ENCODE measurements around the gene SDK1. TPM values are rescaled to one million over a fixed set of nuclear protein-coding genes. Genes with fewer than 3 reads are reported as not detected.

Gene SDK1
- total and polyA plus RNA-seq, 10 of the 15 experiments (the other 5 are each of a cell fraction or from before 2014, with no cell fraction given), result 0.14 to 0.33 TPM; not detected in 8

DNA sequence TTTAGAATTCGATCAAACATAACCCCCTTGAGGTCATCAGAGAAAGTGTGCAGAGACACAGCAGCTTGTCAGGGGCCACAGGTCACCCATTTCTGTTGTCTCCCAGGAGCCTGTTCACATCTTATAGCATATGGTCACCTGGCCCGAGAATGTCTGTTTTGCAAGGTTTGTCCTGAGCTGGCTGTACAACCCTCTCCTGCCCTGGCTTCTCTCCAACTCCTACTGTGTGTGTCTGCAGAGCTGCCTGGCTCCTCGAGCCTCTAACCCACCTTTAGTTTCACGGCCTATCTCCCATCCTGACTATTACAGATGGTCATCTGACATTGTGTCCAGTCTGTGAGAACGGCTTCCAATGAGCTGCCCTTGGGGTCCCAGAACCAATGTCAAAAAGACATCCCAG is 683.4 kb downstream of the SDK1 start:
- H3K4me3 ChIP-seq, result no peak overlapping the region
- no peaks in the 10 kb centered on the region for H3K36me3 ChIP-seq (ENCODE audit: control insufficient read depth in 2 of 2, insufficient read depth in 2 of 2, low read length in 1 of 2)
- H3K27me3 ChIP-seq (replicated peaks in 1 of 2; ENCODE audit: control insufficient read depth in 2 of 2, insufficient read depth in 2 of 2, low read length in 1 of 2), result no peaks in the 10 kb centered on the region
- WGBS (ENCODE audit: insufficient coverage, insufficient replicate concordance, low lambda C conversion rate, missing lambda C conversion rate), result 7% methylated on average over 5 of the region's 5 CpGs
- H3K9me3 ChIP-seq (replicated peaks; ENCODE audit: control insufficient read depth, insufficient read depth, low read length), result no peaks in the 10 kb centered on the region; the same call in 2 of the 3 replicates
- no peaks in the 10 kb centered on the region for H4K20me1 ChIP-seq (ENCODE audit: control insufficient read depth, insufficient read depth)
- no peak for ATAC-seq
- no peak overlapping the region for H2AFZ ChIP-seq (ENCODE audit: control insufficient read depth, low read depth, low read length)
- no peak for TF ChIP-seq NFYB (IDR thresholded peaks at IDR 0.05; ENCODE audit: insufficient read depth, low read depth, low read length)
- TF ChIP-seq EGR1 (IDR thresholded peaks at IDR 0.05; ENCODE audit: borderline replicate concordance in 1 of 2, low read depth in 2 of 2, low read length in 2 of 2), result no peak
- TF ChIP-seq NR2C2 (IDR thresholded peaks at IDR 0.05; ENCODE audit: borderline replicate concordance, control insufficient read depth, insufficient read length, low read depth), result no peak
- TF ChIP-seq MTA2 (IDR thresholded peaks at IDR 0.05; ENCODE audit: low read depth), result no peak
- no peak for TF ChIP-seq ZSCAN29 (IDR thresholded peaks at IDR 0.05)
- TF ChIP-seq, protein P1, sequence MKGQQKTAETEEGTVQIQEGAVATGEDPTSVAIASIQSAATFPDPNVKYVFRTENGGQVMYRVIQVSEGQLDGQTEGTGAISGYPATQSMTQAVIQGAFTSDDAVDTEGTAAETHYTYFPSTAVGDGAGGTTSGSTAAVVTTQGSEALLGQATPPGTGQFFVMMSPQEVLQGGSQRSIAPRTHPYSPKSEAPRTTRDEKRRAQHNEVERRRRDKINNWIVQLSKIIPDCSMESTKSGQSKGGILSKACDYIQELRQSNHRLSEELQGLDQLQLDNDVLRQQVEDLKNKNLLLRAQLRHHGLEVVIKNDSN (IDR thresholded peaks at IDR 0.05; ENCODE audit: borderline replicate concordance, extremely low read length, insufficient read depth, low read depth, low read length), result no peak
- no peak for TF ChIP-seq CREM (IDR thresholded peaks at IDR 0.05; ENCODE audit: low read depth)
- H3K4me1 ChIP-seq (ENCODE audit: control insufficient read depth, insufficient read depth, low read length), result no peaks in the 10 kb centered on the region
- in situ Hi-C loops (cut with MboI), result no loop called here
- H3K4me2 ChIP-seq (ENCODE audit: control insufficient read depth, insufficient read depth), result no peak overlapping the region
- no peak overlapping the region for H3K27ac ChIP-seq (ENCODE audit: control insufficient read depth, insufficient read depth)
- no peak for DNase-seq (ENCODE audit: low read depth, low spot score)
- CTCF ChIA-PET, result no interaction called here
- intact Hi-C loops (cut with micrococcal nuclease; ENCODE audit: unreplicated experiment), result no loop called here
- BruUV-seq (replicated peaks), result no TSS peak
- POLR2A ChIA-PET, result no interaction called here
- H3K79me2 ChIP-seq (ENCODE audit: control insufficient read depth, insufficient read depth, low read length), result no peaks in the 10 kb centered on the region
- SMC1A ChIA-PET (ENCODE audit: uncharacterized antibody, unreplicated experiment), result no interaction called here
- RAD21 ChIA-PET (ENCODE audit: unreplicated experiment), result no interaction called here
- no peak for FAIRE-seq
- H3K9ac ChIP-seq (ENCODE audit: control insufficient read depth, insufficient read depth, low read length), result no peak overlapping the region

DNA sequence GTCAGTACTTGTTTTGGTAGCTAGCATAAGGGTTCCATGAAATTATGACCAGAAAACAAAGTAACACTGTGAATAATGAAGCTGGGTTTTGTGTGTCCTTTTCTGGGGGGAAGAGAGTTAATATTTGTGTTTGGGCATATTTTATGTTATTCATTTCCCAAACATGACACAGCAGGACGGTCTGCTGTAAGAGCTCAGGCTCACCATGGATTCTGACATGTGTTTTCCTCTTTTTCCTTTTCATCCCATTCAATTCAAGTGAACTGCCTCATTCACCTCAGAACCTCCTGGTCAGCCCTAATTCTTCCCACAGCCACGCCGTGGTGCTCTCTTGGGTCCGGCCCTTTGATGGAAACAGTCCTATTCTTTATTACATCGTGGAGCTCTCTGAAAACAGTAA is 685.9 kb downstream of the SDK1 start:
- no peaks in the 10 kb centered on the region for H3K36me3 ChIP-seq (ENCODE audit: control insufficient read depth in 2 of 2, insufficient read depth in 2 of 2, low read length in 1 of 2)
- no peaks in the 10 kb centered on the region for H3K4me1 ChIP-seq (ENCODE audit: control insufficient read depth, insufficient read depth, low read length)
- H3K79me2 ChIP-seq (ENCODE audit: control insufficient read depth, insufficient read depth, low read length), result no peaks in the 10 kb centered on the region
- no peak overlapping the region for H2AFZ ChIP-seq (ENCODE audit: control insufficient read depth, low read depth, low read length)
- SMC1A ChIA-PET (ENCODE audit: uncharacterized antibody, unreplicated experiment), result no interaction called here
- H3K27me3 ChIP-seq (replicated peaks in 1 of 2; ENCODE audit: control insufficient read depth in 2 of 2, insufficient read depth in 2 of 2, low read length in 1 of 2), result no peaks in the 10 kb centered on the region
- no peak overlapping the region for H3K9ac ChIP-seq (ENCODE audit: control insufficient read depth, insufficient read depth, low read length)
- FAIRE-seq (no peak), ATAC-seq (no peak), DNase-seq (ENCODE audit: low read depth, low spot score) (no peak)
- no peak overlapping the region for H3K4me3 ChIP-seq
- no TSS peak for BruUV-seq (replicated peaks)
- intact Hi-C loops (cut with micrococcal nuclease; ENCODE audit: unreplicated experiment) (no loop called here), in situ Hi-C loops (cut with MboI) (no loop called here)
- RAD21 ChIA-PET (ENCODE audit: unreplicated experiment), result no interaction called here
- no peaks in the 10 kb centered on the region; the same call in 2 of the 3 replicates for H3K9me3 ChIP-seq (replicated peaks; ENCODE audit: control insufficient read depth, insufficient read depth, low read length)
- 43% methylated on average over 5 of the region's 5 CpGs for WGBS (ENCODE audit: insufficient coverage, insufficient replicate concordance, low lambda C conversion rate, missing lambda C conversion rate)
- no peak overlapping the region for H3K4me2 ChIP-seq (ENCODE audit: control insufficient read depth, insufficient read depth)
- POLR2A ChIA-PET, result no interaction called here
- no peaks in the 10 kb centered on the region for H4K20me1 ChIP-seq (ENCODE audit: control insufficient read depth, insufficient read depth)
- no peak overlapping the region for H3K27ac ChIP-seq (ENCODE audit: control insufficient read depth, insufficient read depth)
- CTCF ChIA-PET, result no interaction called here
- TF ChIP-seq ZZZ3 (IDR thresholded peaks at IDR 0.05; ENCODE audit: control insufficient read depth, insufficient read length, low read depth) (no peak), NFYB (IDR thresholded peaks at IDR 0.05; ENCODE audit: insufficient read depth, low read depth, low read length) (no peak), WRNIP1 (IDR thresholded peaks at IDR 0.05; ENCODE audit: borderline replicate concordance, low read depth, low read length) (no peak), MTA2 (IDR thresholded peaks at IDR 0.05; ENCODE audit: low read depth) (no peak), RELA (IDR thresholded peaks at IDR 0.05; ENCODE audit: borderline replicate concordance, partially characterized antibody) (no peak), ZSCAN29 (IDR thresholded peaks at IDR 0.05) (no peak), TCF12 (IDR thresholded peaks at IDR 0.05; ENCODE audit: low read depth, low read length) (no peak), TARDBP (IDR thresholded peaks at IDR 0.05; ENCODE audit: borderline replicate concordance) (no peak), CREM (IDR thresholded peaks at IDR 0.05; ENCODE audit: low read depth) (no peak), EED (IDR thresholded peaks at IDR 0.05; ENCODE audit: low read depth) (no peak), JUND (IDR thresholded peaks at IDR 0.05; ENCODE audit: low read depth, low read length) (no peak), POLR2A (IDR thresholded peaks at IDR 0.05; ENCODE audit: low read depth, low read length) (no peak), NFXL1 (IDR thresholded peaks at IDR 0.05; ENCODE audit: borderline replicate concordance) (no peak)
- TF ChIP-seq, protein P2, sequence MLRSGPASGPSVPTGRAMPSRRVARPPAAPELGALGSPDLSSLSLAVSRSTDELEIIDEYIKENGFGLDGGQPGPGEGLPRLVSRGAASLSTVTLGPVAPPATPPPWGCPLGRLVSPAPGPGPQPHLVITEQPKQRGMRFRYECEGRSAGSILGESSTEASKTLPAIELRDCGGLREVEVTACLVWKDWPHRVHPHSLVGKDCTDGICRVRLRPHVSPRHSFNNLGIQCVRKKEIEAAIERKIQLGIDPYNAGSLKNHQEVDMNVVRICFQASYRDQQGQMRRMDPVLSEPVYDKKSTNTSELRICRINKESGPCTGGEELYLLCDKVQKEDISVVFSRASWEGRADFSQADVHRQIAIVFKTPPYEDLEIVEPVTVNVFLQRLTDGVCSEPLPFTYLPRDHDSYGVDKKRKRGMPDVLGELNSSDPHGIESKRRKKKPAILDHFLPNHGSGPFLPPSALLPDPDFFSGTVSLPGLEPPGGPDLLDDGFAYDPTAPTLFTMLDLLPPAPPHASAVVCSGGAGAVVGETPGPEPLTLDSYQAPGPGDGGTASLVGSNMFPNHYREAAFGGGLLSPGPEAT (IDR thresholded peaks at IDR 0.05; ENCODE audit: low read depth), result no peak

Measured in GM12878 (cell line).